Activated B cell treated with CpG ODN at 0.5 μM for 24 hours (primary cell): ENCODE data around the gene LENEP. TPM values are rescaled to one million over a fixed set of nuclear protein-coding genes. Genes with fewer than 3 reads are reported as not detected.

Experiments
- ATAC-seq: fragments of 200-7000 bp; cut with Tn5 transposase; one replicate; pipeline ENCODE4 v1.10.0; 2021; ENCODE audit warnings: low read depth, mild to moderate bottlenecking, moderate library complexity
- CTCF ChIA-PET: fragments of 350-600 bp; sonication (Branson Sonifier 250); formaldehyde crosslinking; loops from one replicate; lab custom pipeline; 2021; ENCODE audit warnings: antibody characterized with exemption; lab: Charles Lee
- POLR2A ChIA-PET: fragments of 350-600 bp; sonication (Branson Sonifier 250); formaldehyde crosslinking; loops from one replicate; lab custom pipeline; 2021; ENCODE audit warnings: antibody characterized with exemption; lab: Charles Lee
- DNase-seq: peaks from one replicate; pipeline ENCODE4 v3.0.0; 2022
- H3K27ac Mint-ChIP-seq: one replicate; pipeline ENCODE4 v1.8.0; 2020; ENCODE audit warnings: mixed read lengths
- H3K27me3 Mint-ChIP-seq: one replicate; pipeline ENCODE4 v1.8.0; 2021; ENCODE audit warnings: mixed read lengths
- H3K36me3 Mint-ChIP-seq: one replicate; pipeline ENCODE4 v1.8.0; 2021; ENCODE audit warnings: low read depth, mixed read lengths
- H3K4me1 Mint-ChIP-seq: one replicate; pipeline ENCODE4 v1.8.0; 2021; ENCODE audit warnings: mixed read lengths
- H3K4me3 Mint-ChIP-seq: one replicate; pipeline ENCODE4 v1.8.0; 2020; ENCODE audit warnings: mild to moderate bottlenecking, mixed read lengths
- H3K9me3 Mint-ChIP-seq: one replicate; pipeline ENCODE4 v1.8.0; 2020; ENCODE audit warnings: mixed read lengths
- CTCF ChIP-seq: fragments of 200-600 bp; IDR thresholded peaks from one replicate; pipeline ENCODE4 v1.8.0; 2022; ENCODE audit warnings: antibody characterized with exemption, mild to moderate bottlenecking
- intact Hi-C: fragments of 100-400 bp; cut with micrococcal nuclease; formaldehyde crosslinking; loops from one replicate; pipeline ENCODE4 v1.15.1; 2024
- total RNA-seq: library from RNA; stranded (reverse); gene quantifications from 2 replicates; pipeline ENCODE4 v1.2.3, GENCODE V29; 2022

LENEP gene
- total RNA-seq, 1 donor from 2014 or later: 1.8 TPM

- POLR2A ChIA-PET: interaction anchor here (0.6 to 3.0 kb wide), 3 partner anchors 13 to 102 kb away, joined by 8 to 53 read pairs (median 21); partner anchors contain the start of genes CKS1B, PMVK and SHC1
- Mint-ChIP-seq H3K4me3 (peak overlapping the region; percentile 11), H3K4me1 (peaks cover 67% of the 10 kb centered on the region), H3K9me3 (no peaks in the 10 kb centered on the region), H3K27me3 (no peaks in the 10 kb centered on the region), H3K36me3 (peaks cover 38% of the 10 kb centered on the region), H3K27ac (no peak overlapping the region)
- CTCF ChIA-PET: interaction anchor here (0.8 kb wide), 1 partner anchor 92 kb away, joined by 3 read pairs; the partner anchor contains the start of gene ADAM15
- ATAC-seq (no peak), DNase-seq (no peak)
- no peak for TF ChIP-seq CTCF
- intact Hi-C loops: loop anchor here (5.0 kb wide), 1 partner anchor 402 kb away; the partner anchor contains the start of gene UBE2Q1
These were observed 34.0 kb upstream of the LENEP start for GRCh38 chr1:154959426-154959780.

- intact Hi-C loops: loop anchor here (1.0 to 2.0 kb wide), 5 partner anchors 14 to 101 kb away; partner anchors contain the start of genes ADAM15 and CKS1B
- ChIA-PET CTCF (interaction anchor here (0.9 to 3.2 kb wide), 12 partner anchors 8 to 124 kb away, joined by 3 to 26 read pairs (median 4); partner anchors contain the start of genes ADAM15, FLAD1, LENEP and PMVK), POLR2A (interaction anchor here (0.6 to 3.0 kb wide), 13 partner anchors 8 to 124 kb away, joined by 3 to 53 read pairs (median 10); partner anchors contain the start of genes CKS1B, FLAD1, PMVK and SHC1)
- TF ChIP-seq CTCF: no peak
- H3K4me3 Mint-ChIP-seq: peak overlapping the region; percentile 87
- DNase-seq (no peak), ATAC-seq (no peak)
- peak overlapping the region; percentile 86 for H3K27ac Mint-ChIP-seq
- H3K4me1 Mint-ChIP-seq: peaks cover 55% of the 10 kb centered on the region
- no peaks in the 10 kb centered on the region for H3K27me3 Mint-ChIP-seq
- H3K9me3 Mint-ChIP-seq: no peaks in the 10 kb centered on the region
- peaks cover 50% of the 10 kb centered on the region for H3K36me3 Mint-ChIP-seq
These were observed 32.8 kb upstream of the LENEP start for GRCh38 chr1:154960446-154961136.

- Mint-ChIP-seq H3K27ac (peak within 1 kb of the TSS; percentile 86), H3K27me3 (no peaks in the 10 kb centered on the region)
- POLR2A ChIA-PET: interaction anchor here (0.5 to 3.0 kb wide), 14 partner anchors 9 to 602 kb away, joined by 3 to 53 read pairs (median 9); partner anchors contain the start of genes CKS1B, FLAD1, PMVK and SHC1
These were observed 31.9 kb upstream of the LENEP start, which contains the start of gene PYGO2 for GRCh38 chr1:154961207-154962155. Gene PYGO2, minus strand, starts transcription at chr1:154961782. Its CDS starts 206 bp downstream, at chr1:154961576.

More at GRCh38 chr1:154961207-154962155, 31.9 kb upstream of the LENEP start, which contains the start of gene PYGO2:
- TF ChIP-seq CTCF: no peak
- ATAC-seq: peak; percentile 88
- Mint-ChIP-seq H3K4me3 (peak within 1 kb of the TSS; percentile 87), H3K9me3 (no peaks in the 10 kb centered on the region), H3K36me3 (peaks cover 52% of the 10 kb centered on the region), H3K4me1 (peaks cover 47% of the 10 kb centered on the region)
- DNase-seq: peak; percentile 85
- intact Hi-C loops: loop anchor here (1.0 to 2.0 kb wide), 6 partner anchors 13 to 100 kb away; partner anchors contain the start of genes ADAM15 and CKS1B
- CTCF ChIA-PET: interaction anchor here (0.9 to 3.2 kb wide), 16 partner anchors 9 to 123 kb away, joined by 3 to 26 read pairs (median 4); partner anchors contain the start of genes ADAM15, CKS1B, FLAD1 and LENEP
